Vagina (tissue), 2 donors: ENCODE results near the gene POLG2. TPM values are rescaled to one million over a fixed set of nuclear protein-coding genes. Genes with fewer than 3 reads are reported as not detected.
"Not testable (repeated sequence)": the region's sequence is repeated elsewhere in the genome, so short reads cannot be mapped to it uniquely, and the experiment has no call there.

Experiments
- DNase-seq, 2 donors: peaks; one replicate each; pipeline ENCODE4 v3.0.0-alpha.2; 2017; ENCODE audit errors: extremely low spot score in 2 of 2
- H3K27ac ChIP-seq: fragments of 200-600 bp; sonication (generic); one replicate; pipeline ENCODE4 v1.5.1; 2019
- H3K27me3 ChIP-seq: fragments of 200-600 bp; sonication (generic); one replicate; pipeline ENCODE4 v1.5.1; 2019
- H3K36me3 ChIP-seq, 2 donors: fragments of 200-600 bp; sonication (generic); one replicate each; pipeline ENCODE4 v1.5.1; 2017 to 2019
- H3K4me1 ChIP-seq: fragments of 200-600 bp; sonication (generic); one replicate; pipeline ENCODE4 v1.5.1; 2019
- H3K4me3 ChIP-seq, 2 donors: fragments of 200-600 bp; sonication (generic); 1 replicate in 1 of 2; 2 replicates in 1 of 2; pipeline ENCODE4 v1.5.1; 2016 to 2019
- H3K9me3 ChIP-seq: fragments of 200-600 bp; sonication (generic); one replicate; pipeline ENCODE4 v1.5.1; 2019
- CTCF ChIP-seq, 3 experiments: fragments of 450-650 bp in 2 of 3; fragments of 200-600 bp in 1 of 3; sonication (generic) in 1 of 3; IDR thresholded peaks; one replicate each; pipeline ENCODE4 v1.5.1; 2017 to 2019; ENCODE audit warnings: antibody characterized with exemption in 3 of 3, mild to moderate bottlenecking in 2 of 3, moderate library complexity in 2 of 3
- POLR2A ChIP-seq, 2 donors: fragments of 450-650 bp; IDR thresholded peaks; one replicate each; pipeline ENCODE4 v1.6.1; 2017; ENCODE audit warnings: antibody characterized with exemption in 2 of 2, mild to moderate bottlenecking in 2 of 2, moderate library complexity in 2 of 2
- POLR2AphosphoS5 ChIP-seq, 2 donors: sonication (generic); formaldehyde crosslinking; IDR thresholded peaks; one replicate each; pipeline ENCODE4 v1.9.0; 2017; ENCODE audit warnings: antibody characterized with exemption in 2 of 2, mild to moderate bottlenecking in 2 of 2, low read depth in 1 of 2; ENCODE audit not compliant: insufficient read depth in 1 of 2
- intact Hi-C: fragments of 100-400 bp; cut with DNase I; formaldehyde crosslinking; loops from one replicate; pipeline ENCODE4 v1.15.1; 2023
- total RNA-seq: library from RNA; depleted of rRNA; stranded (reverse); fragments of >200 nt; gene quantifications from one replicate; pipeline ENCODE4 v1.2.3, GENCODE V29; 2016

POLG2 gene
- total RNA-seq, 1 donor from 2014 or later: 16.7 TPM

GRCh38 chr17:64497565-64498035 lies 746 bp upstream of the POLG2 start:
- intact Hi-C loops: loop anchor here (10.0 kb wide), 1 partner anchor 193 kb away; no protein-coding TSS in a partner anchor
- Histone ChIP-seq H3K4me1 (peaks cover 77% of the 10 kb centered on the region), H3K27ac (peak overlapping the region; percentile 78), H3K4me3 (peak overlapping the region; percentile 71 to 78), H3K9me3 (no peaks in the 10 kb centered on the region), H3K36me3 (peaks cover 17 to 52% of the 10 kb centered on the region in 2 donors), H3K27me3 (no peaks in the 10 kb centered on the region)
- no peak for DNase-seq
- TF ChIP-seq POLR2AphosphoS5 (IDR thresholded peaks at IDR 0.05; ENCODE audit: insufficient read depth in 1 of 2, low read depth in 1 of 2) (no peak), POLR2A (IDR thresholded peaks at IDR 0.05) (no peak), CTCF (IDR thresholded peaks at IDR 0.05) (no peak)

GRCh38 chr17:64496348-64496785 lies 487 bp downstream of the POLG2 start:
- Histone ChIP-seq H3K27me3 (no peaks in the 10 kb centered on the region), H3K9me3 (no peaks in the 10 kb centered on the region), H3K36me3 (peaks cover 12 to 40% of the 10 kb centered on the region in 2 donors), H3K4me1 (peaks cover 65% of the 10 kb centered on the region), H3K27ac (peak overlapping the region; percentile 78), H3K4me3 (peak overlapping the region; percentile 71 to 78)
- TF ChIP-seq CTCF (IDR thresholded peaks at IDR 0.05) (no peak), POLR2AphosphoS5 (IDR thresholded peaks at IDR 0.05; ENCODE audit: insufficient read depth in 1 of 2, low read depth in 1 of 2) (no peak), POLR2A (IDR thresholded peaks at IDR 0.05) (no peak)
- intact Hi-C loops: loop anchor here (10.0 kb wide), 1 partner anchor 192 kb away; no protein-coding TSS in a partner anchor
- no peak for DNase-seq

- Histone ChIP-seq H3K4me3 (peak overlapping the region in 1 of 2 donors; percentile 71), H3K36me3 (peaks cover 9 to 35% of the 10 kb centered on the region in 2 donors), H3K4me1 (peaks cover 54% of the 10 kb centered on the region)
- H3K27me3 ChIP-seq, H3K9me3 ChIP-seq, H3K27ac ChIP-seq, DNase-seq: not testable (repeated sequence)
- intact Hi-C loops: loop anchor here (10.0 kb wide), 1 partner anchor 190 kb away; no protein-coding TSS in a partner anchor
These were observed 1.6 kb downstream of the POLG2 start for GRCh38 chr17:64495300-64495699.

GRCh38 chr17:64494121-64494520 lies 2.7 kb downstream of the POLG2 start:
- Histone ChIP-seq H3K4me3 (no peak overlapping the region), H3K27ac (no peak overlapping the region), H3K36me3 (peaks cover 4 to 35% of the 10 kb centered on the region in 2 donors), H3K9me3 (no peaks in the 10 kb centered on the region), H3K4me1 (peaks cover 43% of the 10 kb centered on the region), H3K27me3 (no peaks in the 10 kb centered on the region)
- DNase-seq: no peak
- TF ChIP-seq CTCF (IDR thresholded peaks at IDR 0.05) (no peak), POLR2AphosphoS5 (IDR thresholded peaks at IDR 0.05; ENCODE audit: insufficient read depth in 1 of 2, low read depth in 1 of 2) (no peak), POLR2A (IDR thresholded peaks at IDR 0.05) (no peak)
- intact Hi-C loops: loop anchor here (5.0 to 10.0 kb wide), 2 partner anchors 72 to 189 kb away; no protein-coding TSS in a partner anchor

- no peaks in the 10 kb centered on the region for H3K27me3 ChIP-seq
- no peak for DNase-seq
- H3K4me3 ChIP-seq: no peak overlapping the region
- peaks cover 4 to 19% of the 10 kb centered on the region in 2 donors for H3K36me3 ChIP-seq
- no peaks in the 10 kb centered on the region for H3K9me3 ChIP-seq
- TF ChIP-seq POLR2AphosphoS5 (IDR thresholded peaks at IDR 0.05; ENCODE audit: insufficient read depth in 1 of 2, low read depth in 1 of 2): no peak
- no peak for TF ChIP-seq POLR2A (IDR thresholded peaks at IDR 0.05)
- TF ChIP-seq CTCF (IDR thresholded peaks at IDR 0.05): no peak
- no peak overlapping the region for H3K27ac ChIP-seq
- H3K4me1 ChIP-seq: peaks cover 30% of the 10 kb centered on the region
- intact Hi-C loops: loop anchor here (5.0 to 10.0 kb wide), 2 partner anchors 70 to 188 kb away; no protein-coding TSS in a partner anchor
These were observed 4.3 kb downstream of the POLG2 start for GRCh38 chr17:64492481-64493109.
